Thyroid gland (tissue), 4 donors: ENCODE measurements around the gene SDCCAG8.

Experiments used
- CTCF ChIP-seq, 6 experiments: fragments of 200-600 bp in 3 of 6; fragments of 450-650 bp in 3 of 6; sonication (generic) in 3 of 6; IDR thresholded peaks; one replicate each; pipeline ENCODE4 v1.5.1; 2016 to 2019; ENCODE audit warnings: antibody characterized with exemption in 6 of 6, mild to moderate bottlenecking in 2 of 6, inconsistent platforms in 1 of 6, moderate library complexity in 1 of 6
- POLR2A ChIP-seq, 2 donors: fragments of 450-650 bp; IDR thresholded peaks; one replicate each; pipeline ENCODE4 v1.6.1; 2017; ENCODE audit warnings: antibody characterized with exemption in 2 of 2, mild to moderate bottlenecking in 2 of 2, moderate library complexity in 1 of 2

GRCh38 chr1:243258731-243259130 lies 2.9 kb downstream of the SDCCAG8 start:
- TF ChIP-seq CTCF (IDR thresholded peaks at IDR 0.05) (no peak), POLR2A (IDR thresholded peaks at IDR 0.05) (no peak)
